K562 (cell line): Measurements from ENCODE around the gene BSCL2. TPM values are rescaled to one million over a fixed set of nuclear protein-coding genes. Genes with fewer than 3 reads are reported as not detected.
A peak's percentile ranks its signal among the peaks of the same experiment; 100 is the strongest.

ENCODE experiments used
- ATF7 ChIP-seq: fragments of 450-650 bp; IDR thresholded peaks from 2 replicates; pipeline ENCODE4 v1.7.1; 2014; ENCODE audit warnings: mild to moderate bottlenecking, moderate library complexity
- CAMTA2 ChIP-seq: fragments of 250-450 bp; sonication (Bioruptor Pico); conservative IDR thresholded peaks from 2 replicates; pipeline ENCODE4 v1.5.1; 2022
- CEBPZ ChIP-seq: fragments of 150-350 bp; IDR thresholded peaks from 2 replicates; pipeline ENCODE4 v1.6.1; 2014; ENCODE audit warnings: low read depth, mild to moderate bottlenecking, low read length, borderline replicate concordance
- ESRRB ChIP-seq: fragments of 250-450 bp; sonication (Bioruptor Pico); IDR thresholded peaks from 2 replicates; pipeline ENCODE4 v1.5.0; 2020; ENCODE audit warnings: mild to moderate bottlenecking, moderate library complexity, borderline replicate concordance
- GTF2E2 ChIP-seq: fragments of 200-800 bp; sonication (Bioruptor generic); IDR thresholded peaks from 2 replicates; pipeline ENCODE4 v1.6.1; 2016; ENCODE audit warnings: missing genetic modification characterization, missing compliant biosample characterization
- HNRNPLL ChIP-seq: fragments of 200-400 bp; formaldehyde crosslinking; IDR thresholded peaks from 2 replicates; pipeline ENCODE4 v1.6.1; 2017; ENCODE audit warnings: low read length, low read depth, mild to moderate bottlenecking; ENCODE audit not compliant: poor library complexity, severe bottlenecking
- KHSRP ChIP-seq: fragments of 450-650 bp; IDR thresholded peaks from 2 replicates; pipeline ENCODE4 v1.6.1; 2017
- KLF6 ChIP-seq: fragments of 250-450 bp; sonication (Bioruptor Pico); IDR thresholded peaks from 2 replicates; pipeline ENCODE4 v1.4.0; 2020; ENCODE audit warnings: mild to moderate bottlenecking, moderate library complexity, borderline replicate concordance
- TEAD1 ChIP-seq, 2 experiments: fragments of 450-650 bp in 1 of 2; sonication (generic) in 1 of 2; formaldehyde crosslinking; IDR thresholded peaks; 2 replicates each; pipeline versions ENCODE4 v1.4.0 to v1.8.0; 2020 to 2022; ENCODE audit warnings: mild to moderate bottlenecking in 2 of 2, missing genetic modification reagents in 1 of 2
- THRAP3 ChIP-seq: fragments of 450-650 bp; IDR thresholded peaks from 2 replicates; pipeline ENCODE4 v1.6.1; 2016; ENCODE audit warnings: mild to moderate bottlenecking, inconsistent platforms, borderline replicate concordance
- ZBTB11 ChIP-seq, 3 experiments: fragments of 200-800 bp in 1 of 3; fragments of 250-450 bp in 1 of 3; fragments of 450-650 bp in 1 of 3; sonication (Bioruptor Pico) in 1 of 3; sonication (Bioruptor generic) in 1 of 3; formaldehyde crosslinking in 1 of 3; IDR thresholded peaks; 2 replicates each; pipeline versions ENCODE4 v1.6.1 to v1.8.0; 2016 to 2022; ENCODE audit warnings: mild to moderate bottlenecking in 2 of 3, missing genetic modification characterization in 2 of 3, missing compliant biosample characterization in 1 of 3, moderate library complexity in 1 of 3
- polyA plus RNA-seq, 8 experiments: library from polyadenylated mRNA; depleted of rRNA in 4 of 8; stranded (reverse) in 5 of 8; unstranded in 3 of 8; fragments of >200 nt; fragmentation: Nextera tagmentation in 2 of 8; fragmentation: Illumina TruSeq in 1 of 8; extraction: Ambion mirVana in 2 of 8; extraction: Trizol in 1 of 8; gene quantifications; 2 replicates each; pipeline versions ENCODE4 v1.2.1 to v1.2.3, GENCODE V29; 2011 to 2014; ENCODE audit warnings: inconsistent platforms in 1 of 8, missing spikeins in 1 of 8
- total RNA-seq, 7 experiments: library from RNA; depleted of rRNA in 6 of 7; stranded (reverse); fragments of >200 nt in 6 of 7; fragmentation: Illumina TruSeq in 2 of 7; extraction: Trizol in 2 of 7; gene quantifications; 2 replicates each; pipeline versions ENCODE4 v1.2.1 to v1.2.3, GENCODE V29; 2011 to 2021; ENCODE audit warnings: low replicate concordance in 1 of 7
- TF ChIP-seq, protein P1 (sequence below): IDR thresholded peaks from 3 replicates; pipeline ENCODE4 v1.6.1; 2011; ENCODE audit warnings: borderline replicate concordance, mild to moderate bottlenecking; ENCODE audit not compliant: insufficient read length, insufficient read depth
- TF ChIP-seq, protein P2 (sequence below), 2 experiments: IDR thresholded peaks; 2 replicates each; pipeline ENCODE4 v1.6.1; 2012; ENCODE audit warnings: improper control_type of control experiment in 2 of 2, low read depth in 2 of 2, low read length in 2 of 2, borderline replicate concordance in 1 of 2

The BSCL2 gene
- total and polyA plus RNA-seq, 9 of the 15 experiments (the other 6 are each of a cell fraction or from before 2014, with no cell fraction given), result 18.9 to 51.7 (median 35.2) TPM

GRCh38 chr11:62678770-62679696, 28.2 kb downstream of the BSCL2 start, which contains the start of gene UBXN1 (continued):
- TF ChIP-seq ATF7 (no peak; the same call in 1 of the 2 replicates), CAMTA2 (CRISPR knock-in tag) (no peak), THRAP3 (no peak), ZBTB11 (CRISPR knock-in tag; IDR thresholded peaks at IDR 0.05) (peak; percentile 47 to 95 (median 63); a peak in 4 of 6 replicates), GTF2E2 (tag) (no peak), HNRNPLL (no peak), TEAD1 (CRISPR knock-in tag; IDR thresholded peaks at IDR 0.05) (peak; percentile 3 to 61; a peak in 1 of 4 replicates), KLF6 (CRISPR knock-in tag) (0 out of 2 replicates have a peak, but pooled peaks have one; percentile 29), KHSRP (no peak), CEBPZ (no peak), ESRRB (CRISPR knock-in tag) (no peak)
- TF ChIP-seq, protein P1, sequence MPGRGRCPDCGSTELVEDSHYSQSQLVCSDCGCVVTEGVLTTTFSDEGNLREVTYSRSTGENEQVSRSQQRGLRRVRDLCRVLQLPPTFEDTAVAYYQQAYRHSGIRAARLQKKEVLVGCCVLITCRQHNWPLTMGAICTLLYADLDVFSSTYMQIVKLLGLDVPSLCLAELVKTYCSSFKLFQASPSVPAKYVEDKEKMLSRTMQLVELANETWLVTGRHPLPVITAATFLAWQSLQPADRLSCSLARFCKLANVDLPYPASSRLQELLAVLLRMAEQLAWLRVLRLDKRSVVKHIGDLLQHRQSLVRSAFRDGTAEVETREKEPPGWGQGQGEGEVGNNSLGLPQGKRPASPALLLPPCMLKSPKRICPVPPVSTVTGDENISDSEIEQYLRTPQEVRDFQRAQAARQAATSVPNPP, result no peak
- TF ChIP-seq, protein P2, sequence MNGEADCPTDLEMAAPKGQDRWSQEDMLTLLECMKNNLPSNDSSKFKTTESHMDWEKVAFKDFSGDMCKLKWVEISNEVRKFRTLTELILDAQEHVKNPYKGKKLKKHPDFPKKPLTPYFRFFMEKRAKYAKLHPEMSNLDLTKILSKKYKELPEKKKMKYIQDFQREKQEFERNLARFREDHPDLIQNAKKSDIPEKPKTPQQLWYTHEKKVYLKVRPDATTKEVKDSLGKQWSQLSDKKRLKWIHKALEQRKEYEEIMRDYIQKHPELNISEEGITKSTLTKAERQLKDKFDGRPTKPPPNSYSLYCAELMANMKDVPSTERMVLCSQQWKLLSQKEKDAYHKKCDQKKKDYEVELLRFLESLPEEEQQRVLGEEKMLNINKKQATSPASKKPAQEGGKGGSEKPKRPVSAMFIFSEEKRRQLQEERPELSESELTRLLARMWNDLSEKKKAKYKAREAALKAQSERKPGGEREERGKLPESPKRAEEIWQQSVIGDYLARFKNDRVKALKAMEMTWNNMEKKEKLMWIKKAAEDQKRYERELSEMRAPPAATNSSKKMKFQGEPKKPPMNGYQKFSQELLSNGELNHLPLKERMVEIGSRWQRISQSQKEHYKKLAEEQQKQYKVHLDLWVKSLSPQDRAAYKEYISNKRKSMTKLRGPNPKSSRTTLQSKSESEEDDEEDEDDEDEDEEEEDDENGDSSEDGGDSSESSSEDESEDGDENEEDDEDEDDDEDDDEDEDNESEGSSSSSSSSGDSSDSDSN (IDR thresholded peaks at IDR 0.05; ENCODE audit: borderline replicate concordance in 1 of 2, low read depth in 2 of 2, low read length in 2 of 2), result 0 out of 4 replicates have a peak, but pooled peaks of 1 of the 2 experiments have one; percentile 50
